NT2/D1 (cell line): ENCODE data around the gene LSAMP.
"Not testable (repeated sequence)": the region's sequence is repeated elsewhere in the genome, so short reads cannot be mapped to it uniquely, and the experiment has no call there.

ENCODE experiments used
- DNase-seq: peaks from one replicate; pipeline ENCODE4 v3.0.0-alpha.2; 2011; ENCODE audit warnings: low read depth, low spot score
- H3K27me3 ChIP-seq: 2 replicates; pipeline ENCODE4 v1.6.0; 2011; ENCODE audit warnings: mild to moderate bottlenecking; ENCODE audit not compliant: insufficient read length, insufficient read depth
- H3K36me3 ChIP-seq: 2 replicates; pipeline ENCODE4 v1.6.1; 2011; ENCODE audit warnings: mild to moderate bottlenecking, low read length, mixed read lengths; ENCODE audit not compliant: insufficient read depth, insufficient read length
- H3K4me1 ChIP-seq: 2 replicates; pipeline ENCODE4 v1.5.1; 2011; ENCODE audit not compliant: insufficient read depth, insufficient read length
- H3K4me3 ChIP-seq: 2 replicates; pipeline ENCODE4 v1.5.1; 2011; ENCODE audit warnings: low read depth; ENCODE audit not compliant: insufficient read length
- H3K9ac ChIP-seq: 2 replicates; pipeline ENCODE4 v1.6.0; 2011; ENCODE audit warnings: low read depth; ENCODE audit not compliant: insufficient read length
- H3K9me3 ChIP-seq: 2 replicates; pipeline ENCODE4 v1.5.1; 2011; ENCODE audit warnings: mild to moderate bottlenecking, low read length; ENCODE audit not compliant: insufficient read depth
- SUZ12 ChIP-seq: IDR thresholded peaks from 2 replicates; pipeline ENCODE4 v1.6.1; 2011; ENCODE audit not compliant: insufficient read length, insufficient read depth; ENCODE audit errors: extremely low read depth
- YY1 ChIP-seq: IDR thresholded peaks from 2 replicates; pipeline ENCODE4 v1.6.1; 2011; ENCODE audit not compliant: insufficient read length, insufficient read depth
- ZNF274 ChIP-seq: IDR thresholded peaks from 2 replicates; pipeline ENCODE4 v1.6.1; 2011; ENCODE audit warnings: mild to moderate bottlenecking, low read depth, low read length

Gene LSAMP

DNA sequence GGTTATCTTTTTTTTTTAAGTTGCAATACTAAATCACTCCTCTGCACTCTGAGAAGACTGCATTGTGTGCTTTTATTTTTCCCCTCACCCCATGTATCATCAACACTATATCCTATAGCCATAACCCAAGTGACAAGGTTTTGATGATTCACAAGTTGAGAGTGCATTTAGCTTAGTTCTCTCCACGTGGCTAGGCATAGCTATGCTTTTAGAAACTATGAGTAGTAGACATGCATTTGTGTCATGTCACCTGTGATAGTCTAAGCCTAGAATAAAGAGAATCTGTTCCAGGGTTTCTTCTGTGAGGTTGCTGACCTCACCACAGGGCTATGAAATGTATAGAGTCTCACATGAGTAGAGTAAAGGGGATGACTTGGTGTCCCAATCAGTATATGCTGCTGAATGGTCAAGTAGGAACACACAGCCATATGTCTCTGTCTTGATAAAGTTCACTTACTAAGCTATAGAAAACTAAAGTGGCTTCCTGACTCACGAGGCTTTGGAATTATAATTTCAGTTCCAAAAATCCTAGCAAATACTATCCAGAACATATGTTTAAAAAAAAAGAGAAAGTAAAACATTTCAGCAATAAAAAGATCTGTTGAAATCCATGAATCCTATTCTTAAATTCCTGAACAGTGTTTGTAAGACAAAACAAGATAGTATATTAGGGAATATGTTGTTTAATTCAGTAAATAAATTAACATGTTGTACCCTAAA, 206.3 kb downstream of the LSAMP start:
- Histone ChIP-seq H3K9me3 (no peaks in the 10 kb centered on the region), H3K9ac (no peak overlapping the region), H3K4me1 (no peaks in the 10 kb centered on the region), H3K27me3 (no peaks in the 10 kb centered on the region), H3K36me3 (no peaks in the 10 kb centered on the region), H3K4me3 (no peak overlapping the region)
- TF ChIP-seq ZNF274 (no peak), SUZ12 (no peak), YY1 (no peak)
- DNase-seq = no peak

- H3K9me3 ChIP-seq = no peaks in the 10 kb centered on the region
- TF ChIP-seq ZNF274 (no peak), YY1 (no peak), SUZ12 (no peak)
- H3K4me1 ChIP-seq = no peaks in the 10 kb centered on the region
- H3K4me3 ChIP-seq = no peak overlapping the region
- no peak overlapping the region for H3K9ac ChIP-seq
- no peak for DNase-seq
- H3K27me3 ChIP-seq = no peaks in the 10 kb centered on the region
- no peaks in the 10 kb centered on the region for H3K36me3 ChIP-seq
These were observed 211.5 kb downstream of the LSAMP start for GRCh38 chr3:116233711-116234357.

DNA sequence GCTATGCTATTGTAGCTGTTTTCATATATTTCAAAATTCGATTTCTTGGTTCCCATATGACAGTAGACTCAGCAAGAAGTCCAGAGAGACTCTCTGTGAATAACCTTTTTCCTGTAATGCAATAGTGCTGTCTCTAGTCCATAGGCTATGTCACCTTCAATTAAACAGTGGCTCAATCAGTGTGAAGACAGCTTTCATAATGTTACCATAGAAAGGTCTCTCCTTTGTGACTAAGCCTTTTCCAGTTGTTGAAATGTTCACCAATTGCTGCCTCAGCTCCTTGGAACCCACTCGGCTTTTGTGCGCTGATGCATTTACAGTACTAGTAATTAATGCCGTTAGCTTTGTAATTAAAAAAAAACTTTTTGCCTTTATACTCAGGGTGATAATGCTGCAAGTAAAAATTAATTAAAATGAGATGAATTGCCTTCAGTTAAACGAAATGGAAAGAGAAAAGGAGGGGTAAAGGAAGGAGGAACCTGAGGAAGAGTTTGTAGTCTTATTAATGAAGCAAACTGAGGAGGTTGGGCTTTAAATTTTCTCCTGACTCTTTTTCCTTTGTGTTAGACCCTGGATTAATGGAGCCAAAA, 214.8 kb downstream of the LSAMP start:
- TF ChIP-seq YY1 (no peak), ZNF274 (no peak), SUZ12 (no peak)
- no peaks in the 10 kb centered on the region for H3K27me3 ChIP-seq
- no peaks in the 10 kb centered on the region for H3K9me3 ChIP-seq
- no peaks in the 10 kb centered on the region for H3K36me3 ChIP-seq
- no peak overlapping the region for H3K4me3 ChIP-seq
- H3K9ac ChIP-seq = no peak overlapping the region
- no peak for DNase-seq
- H3K4me1 ChIP-seq = no peaks in the 10 kb centered on the region

DNA sequence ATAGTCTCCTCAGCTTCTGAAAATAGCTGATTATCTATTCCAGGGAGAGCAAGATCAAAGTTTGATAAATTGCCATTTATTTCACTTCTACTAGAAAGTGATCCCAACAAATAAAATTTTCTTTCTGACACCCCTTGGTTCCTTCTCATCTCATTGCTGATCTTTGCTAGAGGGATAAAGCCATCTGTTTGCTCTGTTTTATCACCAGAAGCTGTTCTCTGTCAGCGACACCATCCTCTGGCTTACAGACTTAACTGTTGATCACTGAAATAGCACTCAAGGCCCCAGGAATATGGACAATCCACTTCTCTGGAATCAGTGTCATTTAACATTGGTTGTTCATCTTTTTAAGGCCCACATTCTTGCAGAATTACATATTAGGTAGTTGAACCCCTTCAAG, 219.0 kb downstream of the LSAMP start:
- Histone ChIP-seq H3K36me3 (no peaks in the 10 kb centered on the region), H3K4me3 (no peak overlapping the region), H3K4me1 (no peaks in the 10 kb centered on the region), H3K27me3 (no peaks in the 10 kb centered on the region), H3K9me3 (no peaks in the 10 kb centered on the region), H3K9ac (no peak overlapping the region)
- TF ChIP-seq YY1 (no peak), ZNF274 (no peak), SUZ12 (no peak)
- no peak for DNase-seq

DNA sequence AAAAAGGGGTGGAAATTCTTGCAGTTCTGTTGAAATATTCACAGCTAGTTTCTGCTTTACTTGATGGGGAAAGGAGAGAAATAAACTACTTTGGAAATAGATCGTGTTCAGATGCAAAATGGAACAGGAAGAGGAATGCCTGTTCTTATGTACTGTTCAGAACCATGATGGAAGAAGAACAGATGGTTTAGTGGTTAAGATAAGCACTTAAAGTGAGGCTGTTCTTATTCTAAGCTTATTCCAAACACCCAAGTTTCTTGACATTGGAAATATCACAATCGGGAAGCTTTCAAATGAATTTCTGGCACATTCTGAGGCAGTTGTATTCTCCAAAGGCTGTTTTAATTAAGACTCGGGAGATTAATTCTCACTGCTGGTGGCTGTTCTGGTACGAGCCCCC, 228.5 kb downstream of the LSAMP start:
- no peak for TF ChIP-seq SUZ12
- no peak for TF ChIP-seq YY1
- TF ChIP-seq ZNF274 = no peak
- Histone ChIP-seq H3K27me3 (no peaks in the 10 kb centered on the region), H3K9ac (no peak overlapping the region), H3K9me3 (no peaks in the 10 kb centered on the region), H3K36me3 (no peaks in the 10 kb centered on the region), H3K4me3 (no peak overlapping the region), H3K4me1 (no peaks in the 10 kb centered on the region)
- no peak for DNase-seq

GRCh38 chr3:116211901-116212300, 233.4 kb downstream of the LSAMP start:
- Histone ChIP-seq H3K4me1 (no peaks in the 10 kb centered on the region), H3K27me3 (no peaks in the 10 kb centered on the region), H3K4me3 (no peak overlapping the region), H3K9ac (no peak overlapping the region), H3K36me3 (no peaks in the 10 kb centered on the region), H3K9me3 (peaks cover 9% of the 10 kb centered on the region; the same call in 1 of the 2 replicates)
- no peak for DNase-seq
- TF ChIP-seq YY1 (no peak), ZNF274 (no peak), SUZ12 (no peak)

DNA sequence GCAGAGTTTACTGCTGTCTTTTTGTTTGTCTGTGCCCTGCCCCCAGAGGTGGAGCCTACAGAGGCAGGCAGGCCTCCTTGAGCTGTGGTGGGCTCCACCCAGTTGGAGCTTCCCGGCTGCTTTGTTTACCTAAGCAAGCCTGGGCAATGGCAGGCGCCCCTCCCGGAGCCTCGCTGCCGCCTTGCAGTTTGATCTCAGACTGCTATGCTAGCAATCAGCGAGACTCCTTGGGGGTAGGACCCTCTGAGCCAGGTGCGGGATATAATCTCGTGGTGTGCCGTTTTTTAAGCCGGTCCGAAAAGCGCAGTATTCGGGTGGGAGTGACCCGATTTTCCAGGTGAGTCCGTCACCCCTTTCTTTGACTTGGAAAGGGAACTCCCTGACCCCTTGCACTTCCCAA, 236.5 kb downstream of the LSAMP start:
- H3K36me3 ChIP-seq, H3K4me1 ChIP-seq, H3K4me3 ChIP-seq, DNase-seq, H3K9me3 ChIP-seq, H3K27me3 ChIP-seq, H3K9ac ChIP-seq: not testable (repeated sequence)
